A673 (cell line): ENCODE results near the gene SLC17A7.

Source experiments
- EZH2 ChIP-seq: fragments of 200-600 bp; sonication (generic); IDR thresholded peaks from 2 replicates; pipeline ENCODE4 v1.6.1; 2017; ENCODE audit warnings: borderline replicate concordance, low read depth, mild to moderate bottlenecking, mixed read lengths, antibody characterized with exemption, low read length; ENCODE audit not compliant: poor library complexity, severe bottlenecking
- TF ChIP-seq, protein P1 (sequence below): fragments of 300-800, 200-600 bp; sonication (generic); conservative IDR thresholded peaks from 2 replicates; pipeline ENCODE4 v1.5.1; 2017; ENCODE audit warnings: low read depth, mild to moderate bottlenecking, antibody characterized with exemption, low read length, moderate library complexity, mixed read lengths

DNA sequence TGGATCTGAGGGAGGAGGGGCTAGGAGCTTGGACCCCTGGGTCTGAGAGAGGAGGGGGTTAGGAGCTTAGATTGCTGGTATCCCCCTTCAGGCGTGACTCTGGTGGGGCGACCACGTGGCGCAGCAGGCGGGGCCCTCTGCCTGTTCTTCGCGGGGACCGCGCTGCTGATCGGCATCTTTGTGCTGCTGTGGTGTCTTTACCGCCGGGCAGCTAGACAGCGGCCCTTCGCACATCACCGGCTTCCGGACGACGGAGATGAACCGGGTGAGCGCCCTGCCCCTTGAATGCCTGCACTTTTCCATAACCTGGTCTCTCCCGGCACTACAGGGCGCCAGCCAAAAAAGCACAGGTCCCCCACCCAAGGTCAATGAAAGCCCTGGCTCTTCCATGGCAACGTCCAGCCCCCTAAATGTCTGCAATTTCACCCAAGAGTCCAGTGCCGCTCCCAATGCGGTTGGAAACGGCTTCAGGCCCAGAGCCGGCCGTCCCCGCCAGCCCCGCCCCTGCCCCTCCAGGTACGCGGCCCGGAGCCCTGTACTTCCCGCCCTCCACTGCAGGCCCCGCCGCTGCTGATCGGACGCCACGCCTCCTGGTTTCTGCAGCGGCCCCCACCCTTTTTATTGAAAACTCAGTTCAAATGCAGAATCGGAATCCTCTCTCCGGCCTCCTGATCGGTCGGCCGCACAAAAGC lies 13.3 kb downstream of the SLC17A7 start:
- TF ChIP-seq, protein P1, sequence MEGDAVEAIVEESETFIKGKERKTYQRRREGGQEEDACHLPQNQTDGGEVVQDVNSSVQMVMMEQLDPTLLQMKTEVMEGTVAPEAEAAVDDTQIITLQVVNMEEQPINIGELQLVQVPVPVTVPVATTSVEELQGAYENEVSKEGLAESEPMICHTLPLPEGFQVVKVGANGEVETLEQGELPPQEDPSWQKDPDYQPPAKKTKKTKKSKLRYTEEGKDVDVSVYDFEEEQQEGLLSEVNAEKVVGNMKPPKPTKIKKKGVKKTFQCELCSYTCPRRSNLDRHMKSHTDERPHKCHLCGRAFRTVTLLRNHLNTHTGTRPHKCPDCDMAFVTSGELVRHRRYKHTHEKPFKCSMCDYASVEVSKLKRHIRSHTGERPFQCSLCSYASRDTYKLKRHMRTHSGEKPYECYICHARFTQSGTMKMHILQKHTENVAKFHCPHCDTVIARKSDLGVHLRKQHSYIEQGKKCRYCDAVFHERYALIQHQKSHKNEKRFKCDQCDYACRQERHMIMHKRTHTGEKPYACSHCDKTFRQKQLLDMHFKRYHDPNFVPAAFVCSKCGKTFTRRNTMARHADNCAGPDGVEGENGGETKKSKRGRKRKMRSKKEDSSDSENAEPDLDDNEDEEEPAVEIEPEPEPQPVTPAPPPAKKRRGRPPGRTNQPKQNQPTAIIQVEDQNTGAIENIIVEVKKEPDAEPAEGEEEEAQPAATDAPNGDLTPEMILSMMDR, result no peak
- no peak for TF ChIP-seq EZH2
